Measurements from ENCODE around the gene HCN4.

HCN4 gene

GRCh38 chr15:73328149-73328820 is 40.5 kb downstream of the HCN4 start:
- FAIRE-seq, result no peak
- no peak for DNase-seq (ENCODE audit: insufficient read length, low spot score)

- DNase-seq (ENCODE audit: insufficient read length, low spot score) (no peak), FAIRE-seq (no peak)
Measured at GRCh38 chr15:73326157-73326556, 42.6 kb downstream of the HCN4 start.

- DNase-seq (ENCODE audit: insufficient read length, low spot score) (no peak), FAIRE-seq (no peak)
Measured at GRCh38 chr15:73325191-73325861, 43.4 kb downstream of the HCN4 start.

- DNase-seq (ENCODE audit: insufficient read length, low spot score) (no peak), FAIRE-seq (no peak)
Measured at GRCh38 chr15:73324496-73325170, 44.1 kb downstream of the HCN4 start.

- no peak for DNase-seq (ENCODE audit: insufficient read length, low spot score)
- FAIRE-seq, result no peak
Measured at GRCh38 chr15:73323956-73324355, 44.8 kb downstream of the HCN4 start.

GRCh38 chr15:73323374-73323955 is 45.3 kb downstream of the HCN4 start:
- FAIRE-seq, result no peak

GRCh38 chr15:73322665-73323373 is 45.9 kb downstream of the HCN4 start:
- DNase-seq (ENCODE audit: insufficient read length, low spot score) (no peak), FAIRE-seq (no peak)

More at GRCh38 chr15:73323374-73323955, 45.3 kb downstream of the HCN4 start:
- DNase-seq (ENCODE audit: insufficient read length, low spot score), result no peak

- FAIRE-seq (no peak), DNase-seq (ENCODE audit: insufficient read length, low spot score) (no peak)
Measured at GRCh38 chr15:73321496-73322450, 47.0 kb downstream of the HCN4 start.

- FAIRE-seq (no peak), DNase-seq (ENCODE audit: insufficient read length, low spot score) (no peak)
Measured at GRCh38 chr15:73320619-73321180, 48.1 kb downstream of the HCN4 start.

- FAIRE-seq (no peak), DNase-seq (ENCODE audit: insufficient read length, low spot score) (no peak)
Measured at GRCh38 chr15:73319460-73320245, 49.1 kb downstream of the HCN4 start.

- FAIRE-seq (no peak), DNase-seq (ENCODE audit: insufficient read length, low spot score) (no peak)
Measured at GRCh38 chr15:73318463-73319351, 50.1 kb downstream of the HCN4 start.

GRCh38 chr15:73317651-73318462 is 50.9 kb downstream of the HCN4 start:
- no peak for FAIRE-seq

GRCh38 chr15:73313861-73314260 is 54.9 kb downstream of the HCN4 start:
- FAIRE-seq, result no peak
- no peak for DNase-seq (ENCODE audit: insufficient read length, low spot score)

More at GRCh38 chr15:73317651-73318462, 50.9 kb downstream of the HCN4 start:
- no peak for DNase-seq (ENCODE audit: insufficient read length, low spot score)

GRCh38 chr15:73308305-73308704 is 60.5 kb downstream of the HCN4 start:
- DNase-seq (ENCODE audit: insufficient read length, low spot score) (no peak), FAIRE-seq (no peak)

GRCh38 chr15:73305331-73306211 is 63.2 kb downstream of the HCN4 start:
- DNase-seq (ENCODE audit: insufficient read length, low spot score), result no peak
- peak; percentile 21 for FAIRE-seq

GRCh38 chr15:73303636-73304035 is 65.1 kb downstream of the HCN4 start:
- FAIRE-seq, result no peak
- DNase-seq (ENCODE audit: insufficient read length, low spot score), result no peak

Data from GM19239 (cell line).